Ovary (tissue), 9 donors: ENCODE measurements around the gene MMP25. TPM values are rescaled to one million over a fixed set of nuclear protein-coding genes. Genes with fewer than 3 reads are reported as not detected.
"Not testable (repeated sequence)": the region's sequence is repeated elsewhere in the genome, so short reads cannot be mapped to it uniquely, and the experiment has no call there.

Source experiments
- DNase-seq, 5 donors: peaks; one replicate each; pipeline ENCODE4 v3.0.0-alpha.2; 2019 to 2020
- H3K27ac ChIP-seq, 2 donors: fragments of 200-600 bp; one replicate each; pipeline versions ENCODE4 v1.5.1 to v1.8.0; 2019 to 2022
- H3K27me3 ChIP-seq: fragments of 200-600 bp; one replicate; pipeline ENCODE4 v1.8.0; 2022
- H3K36me3 ChIP-seq: fragments of 200-600 bp; sonication (generic); one replicate; pipeline ENCODE4 v1.5.1; 2019
- H3K4me1 ChIP-seq: one replicate; pipeline ENCODE4 v1.8.1; 2013; ENCODE audit warnings: mild to moderate bottlenecking, moderate library complexity; ENCODE audit not compliant: insufficient read depth
- H3K4me3 ChIP-seq: fragments of 200-600 bp; sonication (generic); one replicate; pipeline ENCODE4 v1.5.1; 2017
- H3K9me3 ChIP-seq, 2 donors: fragments of 200-600 bp in 1 of 2; sonication (generic) in 1 of 2; one replicate each; pipeline versions ENCODE4 v1.5.1 to v1.8.1; 2013 to 2019; ENCODE audit warnings: mild to moderate bottlenecking in 1 of 2, moderate library complexity in 1 of 2
- CTCF ChIP-seq, 3 donors: fragments of 450-650 bp in 2 of 3; fragments of 200-600 bp in 1 of 3; IDR thresholded peaks; one replicate each; pipeline versions ENCODE4 v1.5.1 to v1.8.0; 2016 to 2022; ENCODE audit warnings: antibody characterized with exemption in 3 of 3, mild to moderate bottlenecking in 1 of 3
- EP300 ChIP-seq: sonication (generic); formaldehyde crosslinking; IDR thresholded peaks from one replicate; pipeline ENCODE4 v1.6.1; 2017; ENCODE audit warnings: antibody characterized with exemption
- POLR2A ChIP-seq: fragments of 450-650 bp; IDR thresholded peaks from one replicate; pipeline ENCODE4 v1.6.1; 2017; ENCODE audit warnings: antibody characterized with exemption, mild to moderate bottlenecking, moderate library complexity
- WGBS, 3 donors: extraction: QIAGEN DNeasy Blood & Tissue Kit in 1 of 3; methylation state at CpG; one replicate each; pipeline versions ENCODE4 v1.1.5 to v1.1.7; 2013 to 2017; 5-methylcytosine and 5-hydroxymethylcytosine counted together
- intact Hi-C, 4 donors: fragments of 100-400 bp; cut with DNase I; formaldehyde crosslinking; loops; one replicate each; pipeline versions ENCODE4 v1.11.0 to v1.15.1; 2022 to 2023
- polyA plus RNA-seq, 2 donors: library from polyadenylated mRNA; stranded (reverse); fragments of 200-250 nt in 1 of 2; fragments of 350-450 nt in 1 of 2; fragmentation: Illumina TruSeq in 1 of 2; extraction: RNeasy Lipid Tissue Mini Kit (QIAGEN cat#74804) in 1 of 2; gene quantifications; one replicate each; pipeline ENCODE4 v1.2.3, GENCODE V29; 2013 to 2014
- total RNA-seq, 7 donors: library from RNA; depleted of rRNA in 2 of 7; stranded (reverse); fragments of >200 nt in 2 of 7; fragmentation: NEBNext Ultra II Directional in 3 of 7; extraction: Animal tissue kit (Norgen Biotek cat#: 25700) in 3 of 7; gene quantifications; one replicate each; pipeline versions ENCODE4 v1.1.0 to v1.2.4, GENCODE V29; 2016 to 2023
- donor health status: DM: no; HTN: no; CAD: no; lungs with moderate emphysema.
- donor health status: DM: no; HTN: no; CAD: no.
- donor health status: Bipolar disorder and iron deficiency.
- donor health status: DM: yes; HTN: yes; CAD: no.
- donor health status: DM: no; HTN: no; CAD: no.
- donor health status: DM: yes; HTN: yes; CAD: no.

Gene MMP25
- total and polyA plus RNA-seq, 9 donors: 0.15 to 0.72 (median 0.59) TPM; not detected in 1

DNA sequence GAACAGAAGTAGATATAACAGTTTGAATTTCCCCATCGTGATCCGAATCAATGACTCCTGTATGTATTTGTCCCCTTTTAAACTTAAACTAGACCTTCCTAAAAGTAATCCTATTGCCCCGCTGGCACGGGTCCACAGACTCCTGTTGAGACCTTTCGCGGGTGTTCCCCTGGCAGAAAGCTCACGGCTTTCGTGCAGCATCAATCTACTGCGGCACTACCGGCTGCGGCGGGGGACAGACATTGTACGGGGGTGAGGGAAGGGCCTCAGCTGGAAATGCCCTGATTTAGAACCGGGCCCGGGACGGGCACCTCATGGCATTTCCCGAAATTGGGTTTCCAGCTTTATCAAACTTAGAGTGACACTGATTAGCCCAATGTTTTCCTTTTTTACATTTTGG is 33.7 kb downstream of the MMP25 start:
- DNase-seq: no peak
- WGBS, 3 donors: 15 to 51% (median 17%) methylated on average over 17 of the region's 17 CpGs
- Histone ChIP-seq H3K36me3 (no peaks in the 10 kb centered on the region), H3K9me3 (no peaks in the 10 kb centered on the region), H3K4me1 (peaks cover 6% of the 10 kb centered on the region), H3K27me3 (no peaks in the 10 kb centered on the region), H3K4me3 (no peak overlapping the region), H3K27ac (no peak overlapping the region)
- intact Hi-C loops: no loop called here
- TF ChIP-seq EP300: no peak
- no peak for TF ChIP-seq CTCF (IDR thresholded peaks at IDR 0.05)
- TF ChIP-seq POLR2A: no peak

DNA sequence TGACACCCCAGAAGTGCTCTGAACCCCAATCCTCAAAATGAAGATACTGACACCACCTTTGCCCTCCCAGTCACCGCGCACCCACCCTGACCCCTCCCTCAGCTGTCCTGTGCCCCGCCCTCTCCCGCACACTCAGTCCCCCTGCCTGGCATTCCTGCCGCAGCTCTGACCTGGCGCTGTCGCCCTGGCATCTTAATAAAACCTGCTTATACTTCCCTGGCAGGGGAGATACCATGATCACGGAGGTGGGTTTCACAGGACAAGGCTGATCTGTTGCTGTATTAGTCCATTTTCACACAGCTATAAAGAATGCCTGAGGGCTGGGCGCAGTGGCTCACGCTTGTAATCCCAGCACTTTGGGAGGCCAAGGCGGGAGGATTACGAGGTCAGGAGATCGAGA is 35.6 kb downstream of the MMP25 start:
- WGBS, 3 donors: 91 to 94% (median 91%) methylated on average over 13 of the region's 13 CpGs
- H3K4me1 ChIP-seq, intact Hi-C loops, H3K27me3 ChIP-seq, H3K9me3 ChIP-seq, H3K27ac ChIP-seq, DNase-seq, H3K4me3 ChIP-seq, H3K36me3 ChIP-seq: not testable (repeated sequence)

DNA sequence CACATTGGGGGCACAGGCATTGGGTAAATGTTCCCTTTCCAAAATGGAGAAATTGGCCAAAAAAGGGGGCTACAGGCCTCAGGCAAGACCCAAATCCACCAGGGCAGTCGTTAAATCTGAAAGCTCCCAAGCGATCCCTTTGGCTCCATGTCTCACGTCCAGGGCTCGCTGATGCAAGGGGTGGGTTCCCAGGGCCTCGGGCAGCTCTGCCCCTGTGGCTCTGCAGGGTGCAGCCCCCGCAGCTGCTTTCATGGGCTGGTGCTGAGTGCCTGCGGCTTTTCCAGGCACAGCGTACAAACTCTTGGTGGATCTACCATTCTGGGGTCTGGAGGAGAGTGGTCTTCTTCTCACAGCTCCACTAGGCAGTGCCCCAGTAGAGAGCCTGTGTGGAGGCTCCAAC is 37.0 kb downstream of the MMP25 start:
- DNase-seq, H3K4me1 ChIP-seq, H3K27me3 ChIP-seq, intact Hi-C loops, H3K27ac ChIP-seq, H3K36me3 ChIP-seq, H3K9me3 ChIP-seq, H3K4me3 ChIP-seq: not testable (repeated sequence)
- WGBS, 3 donors: 89 to 97% (median 93%) methylated on average over 8 of the region's 8 CpGs

DNA sequence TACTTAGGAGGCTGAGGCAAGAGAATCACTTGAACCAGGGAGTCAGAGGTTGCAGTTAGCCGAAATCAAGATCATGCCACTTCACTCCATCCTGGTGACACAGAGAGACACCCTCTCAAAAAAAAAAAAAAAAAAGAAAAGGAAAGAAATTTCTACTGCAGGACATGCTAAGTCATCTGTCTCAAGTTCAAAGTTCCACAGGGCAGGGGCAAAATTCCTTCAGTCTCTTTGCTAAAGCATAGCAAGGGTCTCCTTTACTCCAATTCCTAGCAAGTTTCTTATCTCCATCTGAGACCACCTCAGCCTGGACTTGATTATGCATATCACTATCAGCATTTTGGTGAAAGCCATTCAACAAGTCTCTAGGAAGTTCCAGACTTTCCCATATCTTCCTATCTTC is 38.1 kb downstream of the MMP25 start:
- H3K4me3 ChIP-seq: no peak overlapping the region
- intact Hi-C loops: no loop called here
- no peak for DNase-seq
- no peaks in the 10 kb centered on the region for H3K36me3 ChIP-seq
- peaks cover 6% of the 10 kb centered on the region for H3K4me1 ChIP-seq
- no peaks in the 10 kb centered on the region for H3K9me3 ChIP-seq
- no peaks in the 10 kb centered on the region for H3K27me3 ChIP-seq
- 93 to 96% (median 96%) methylated on average over 1 of the region's 1 CpG for WGBS, 3 donors
- H3K27ac ChIP-seq: no peak overlapping the region
- TF ChIP-seq CTCF (IDR thresholded peaks at IDR 0.05): no peak
- no peak for TF ChIP-seq EP300
- no peak for TF ChIP-seq POLR2A

DNA sequence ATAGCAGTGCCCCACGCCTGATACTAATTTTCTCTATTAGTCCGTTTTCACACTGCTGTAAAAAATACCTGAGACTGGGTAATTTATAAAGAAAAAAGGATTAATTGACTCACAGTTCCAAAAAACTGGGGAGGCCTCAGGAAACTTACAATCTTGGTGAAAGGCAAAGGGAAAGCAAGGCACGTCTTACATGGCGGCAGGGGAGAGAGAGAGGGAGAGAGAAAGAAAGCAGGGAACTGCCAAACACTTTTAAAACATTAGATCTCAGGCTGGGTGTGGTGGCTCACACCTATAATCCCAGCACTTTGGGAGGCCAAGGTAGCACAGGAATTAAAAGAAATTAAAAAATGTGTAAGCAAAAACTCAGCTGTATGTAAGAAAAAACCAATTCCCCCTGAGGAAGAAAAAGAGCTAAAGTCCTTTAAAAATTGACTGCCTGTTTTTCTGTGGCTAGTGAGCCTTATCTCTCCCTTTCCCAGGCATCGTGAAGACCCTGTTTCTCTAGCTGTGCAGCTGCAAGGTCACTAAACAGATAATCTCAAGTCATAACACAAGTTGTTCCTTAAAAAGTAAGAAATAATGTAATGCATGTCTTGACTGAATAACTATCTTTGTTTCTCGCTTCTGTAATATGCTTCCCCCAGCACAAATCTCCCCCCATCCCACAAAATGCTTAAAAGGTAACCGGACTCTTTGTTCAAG is 38.8 kb downstream of the MMP25 start:
- H3K36me3 ChIP-seq: no peaks in the 10 kb centered on the region
- H3K27me3 ChIP-seq: no peaks in the 10 kb centered on the region
- intact Hi-C loops: no loop called here
- 41 to 58% (median 49%) methylated on average over 7 of the region's 7 CpGs for WGBS, 3 donors
- no peak overlapping the region for H3K4me3 ChIP-seq
- TF ChIP-seq EP300: no peak
- no peak for TF ChIP-seq POLR2A
- no peak for TF ChIP-seq CTCF (IDR thresholded peaks at IDR 0.05)
- no peaks in the 10 kb centered on the region for H3K9me3 ChIP-seq
- no peak for DNase-seq
- peaks cover 4% of the 10 kb centered on the region for H3K4me1 ChIP-seq
- no peak overlapping the region for H3K27ac ChIP-seq
